HCEC 1CT (cell line): Measurements from ENCODE around the gene NXT1.
"Not testable (repeated sequence)": the region's sequence is repeated elsewhere in the genome, so short reads cannot be mapped to it uniquely, and the experiment has no call there.

ENCODE experiments used
- DNase-seq: peaks from one replicate; pipeline ENCODE4 v3.0.0-alpha.2; 2017

Gene NXT1

GRCh38 chr20:23331450-23332350, 18.9 kb upstream of the NXT1 start:
- no peak for DNase-seq

- no peak for DNase-seq
These were observed 18.1 kb upstream of the NXT1 start for GRCh38 chr20:23332467-23332866.

GRCh38 chr20:23334111-23334510, 16.5 kb upstream of the NXT1 start:
- DNase-seq, result no peak

GRCh38 chr20:23335521-23335920, 15.1 kb upstream of the NXT1 start:
- no peak for DNase-seq

- DNase-seq, result no peak
These were observed 14.1 kb upstream of the NXT1 start for GRCh38 chr20:23336476-23336875.

GRCh38 chr20:23337312-23337711, 13.3 kb upstream of the NXT1 start:
- DNase-seq, result no peak

- no peak for DNase-seq
These were observed 10.6 kb upstream of the NXT1 start for GRCh38 chr20:23339986-23340385.

GRCh38 chr20:23340524-23340923, 10.1 kb upstream of the NXT1 start:
- peak; percentile 54 for DNase-seq

GRCh38 chr20:23341073-23341472, 9.5 kb upstream of the NXT1 start:
- no peak for DNase-seq

- DNase-seq, result no peak
These were observed 7.0 kb upstream of the NXT1 start for GRCh38 chr20:23343590-23343989.

GRCh38 chr20:23344336-23344735, 6.3 kb upstream of the NXT1 start:
- no peak for DNase-seq

- no peak for DNase-seq
These were observed 4.6 kb upstream of the NXT1 start for GRCh38 chr20:23346002-23346401.

- DNase-seq, result no peak
These were observed 2.8 kb upstream of the NXT1 start for GRCh38 chr20:23347791-23348190.

GRCh38 chr20:23348510-23348909, 2.1 kb upstream of the NXT1 start:
- DNase-seq, result not testable (repeated sequence)

GRCh38 chr20:23349338-23350195, 1.0 kb upstream of the NXT1 start:
- DNase-seq, result no peak

GRCh38 chr20:23350904-23351838, 580 bp downstream of the NXT1 start:
- DNase-seq, result peak; percentile 40

- no peak for DNase-seq
These were observed 5.6 kb downstream of the NXT1 start for GRCh38 chr20:23356203-23356602.

GRCh38 chr20:23357767-23358562, 7.4 kb downstream of the NXT1 start:
- peak; percentile 99 for DNase-seq

GRCh38 chr20:23358563-23358906, 7.9 kb downstream of the NXT1 start:
- DNase-seq, result no peak

GRCh38 chr20:23358923-23359593, 8.5 kb downstream of the NXT1 start:
- no peak for DNase-seq

GRCh38 chr20:23360531-23360930, 9.9 kb downstream of the NXT1 start:
- DNase-seq, result no peak

- peak; percentile 30 for DNase-seq
These were observed 10.5 kb downstream of the NXT1 start for GRCh38 chr20:23361119-23361475.
